ENCODE data around the gene STRIT1.
A peak's percentile ranks its signal among the peaks of the same experiment; 100 is the strongest.

STRIT1 gene

DNA sequence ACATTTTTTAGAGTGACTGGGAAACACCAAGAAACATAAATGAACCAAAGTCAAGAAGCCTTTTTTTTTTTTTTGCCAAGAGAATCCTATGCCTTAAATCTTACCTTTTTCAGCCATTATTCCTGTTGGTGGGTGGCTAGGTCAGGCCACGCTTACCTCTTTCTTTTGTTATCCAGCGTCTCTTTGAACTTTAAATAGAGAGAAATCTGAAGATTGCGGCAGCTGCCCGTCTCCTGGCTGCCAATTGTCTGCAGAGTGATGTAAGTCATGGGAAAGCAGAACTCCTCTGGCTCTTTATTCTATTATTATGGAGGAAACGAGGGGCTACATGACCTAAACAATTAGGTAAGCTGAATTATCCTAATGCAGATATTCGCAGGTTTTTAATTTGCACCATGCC lies at the start of gene STRIT1:
Gene STRIT1, minus strand, starts transcription at position 168 of the 400 bp plus-strand sequence.
- DNase-seq = no peak

GRCh38 chr3:155342344-155342743 lies 48.9 kb upstream of the STRIT1 start:
- no peak for DNase-seq

- no peak for DNase-seq
Observed at GRCh38 chr3:155339052-155339451, 45.6 kb upstream of the STRIT1 start.

- no peak for DNase-seq
Observed at GRCh38 chr3:155335724-155336354, 42.4 kb upstream of the STRIT1 start.

- DNase-seq = no peak
Observed at GRCh38 chr3:155334914-155335723, 41.6 kb upstream of the STRIT1 start.

- no peak for DNase-seq
Observed at GRCh38 chr3:155334215-155334913, 40.9 kb upstream of the STRIT1 start.

DNA sequence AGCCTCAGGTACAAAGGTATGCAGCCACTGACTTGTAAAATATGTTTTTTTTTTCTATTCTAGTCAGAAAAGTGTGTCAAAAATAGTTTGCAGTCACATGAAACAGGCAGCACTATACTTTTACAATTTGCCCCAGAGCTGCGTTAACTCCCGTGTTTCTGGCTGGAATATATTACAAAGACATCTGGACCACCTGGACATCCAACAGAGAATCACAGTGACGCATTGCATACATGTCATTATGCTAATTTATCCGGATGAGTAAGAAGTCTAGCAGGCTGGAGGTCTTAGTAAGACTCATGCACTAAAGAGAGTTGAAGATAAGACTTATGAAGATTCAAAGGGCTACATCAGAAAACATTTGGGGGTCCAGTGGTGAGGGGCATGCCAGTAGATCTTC lies 39.2 kb upstream of the STRIT1 start:
- no peak for DNase-seq

- DNase-seq = no peak
Observed at GRCh38 chr3:155331078-155331477, 37.6 kb upstream of the STRIT1 start.

GRCh38 chr3:155330370-155330769 lies 36.9 kb upstream of the STRIT1 start:
- DNase-seq = no peak

GRCh38 chr3:155329513-155330048 lies 36.1 kb upstream of the STRIT1 start:
- no peak for DNase-seq

DNA sequence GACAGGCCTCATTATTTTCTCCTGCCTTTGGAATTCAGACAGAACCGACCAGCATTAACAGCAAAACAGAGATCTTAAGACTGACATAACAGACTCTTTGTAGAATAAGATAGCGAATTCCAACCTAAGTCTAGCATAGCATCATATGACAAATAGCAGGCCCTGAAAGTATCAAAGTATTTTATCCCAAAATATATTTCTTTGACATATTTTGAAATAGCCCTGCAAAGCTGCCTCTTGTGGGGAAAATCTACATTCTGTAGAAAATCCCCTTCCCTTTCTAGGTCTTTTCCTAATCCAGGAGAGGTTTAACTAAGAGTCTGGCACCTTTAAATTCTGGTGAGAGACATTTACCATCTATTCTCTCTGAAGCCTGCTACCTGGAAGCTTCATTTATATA lies 34.4 kb upstream of the STRIT1 start:
- no peak for DNase-seq

DNA sequence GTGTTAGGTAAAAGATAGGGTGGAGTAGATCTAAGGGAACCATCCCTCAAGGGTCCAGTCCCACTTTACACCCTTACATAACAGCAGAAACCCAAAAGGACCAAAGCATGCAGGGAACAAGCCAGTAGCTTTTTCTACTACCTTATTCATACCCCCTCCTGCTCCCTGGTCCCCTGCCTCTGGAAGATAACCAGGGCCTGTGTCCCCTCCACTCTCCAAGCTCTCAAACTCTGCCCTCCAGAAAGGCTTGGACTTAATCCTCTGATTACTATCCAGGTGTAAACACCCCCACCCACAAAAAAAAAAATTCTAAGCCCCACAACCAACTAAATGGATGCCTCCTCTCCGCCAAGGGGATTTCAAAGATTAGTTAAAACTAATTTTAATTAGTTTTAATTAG lies 33.9 kb upstream of the STRIT1 start:
- no peak for DNase-seq

GRCh38 chr3:155326901-155327300 lies 33.4 kb upstream of the STRIT1 start:
- no peak for DNase-seq

DNA sequence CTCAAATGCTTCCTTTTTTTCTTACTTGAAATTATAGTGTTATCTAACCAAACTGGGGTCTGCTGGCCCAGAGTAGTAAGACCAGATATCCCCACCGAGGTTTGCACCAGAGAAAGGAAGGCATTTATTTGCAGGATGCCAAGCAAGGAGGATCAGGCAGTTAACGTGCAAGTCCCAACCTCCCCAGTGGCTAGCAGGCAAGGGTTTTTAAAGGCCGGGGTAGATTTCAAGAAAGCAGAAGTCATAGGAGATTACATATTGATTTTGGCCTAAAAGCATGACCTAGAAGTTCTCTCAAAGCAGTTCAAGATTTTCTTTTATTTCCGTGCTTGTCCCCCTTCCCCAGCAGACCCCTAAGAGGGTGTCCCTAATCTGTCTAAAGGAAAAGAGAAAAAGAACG lies 32.8 kb upstream of the STRIT1 start:
- no peak for DNase-seq

- DNase-seq = peak; percentile 71
Observed at GRCh38 chr3:155325263-155325835, 31.9 kb upstream of the STRIT1 start.

- peak; percentile 8 for DNase-seq
Observed at GRCh38 chr3:155323063-155323666, 29.7 kb upstream of the STRIT1 start.

GRCh38 chr3:155321418-155321817 lies 27.9 kb upstream of the STRIT1 start:
- DNase-seq = no peak

GRCh38 chr3:155320934-155321333 lies 27.5 kb upstream of the STRIT1 start:
- DNase-seq = no peak

DNA sequence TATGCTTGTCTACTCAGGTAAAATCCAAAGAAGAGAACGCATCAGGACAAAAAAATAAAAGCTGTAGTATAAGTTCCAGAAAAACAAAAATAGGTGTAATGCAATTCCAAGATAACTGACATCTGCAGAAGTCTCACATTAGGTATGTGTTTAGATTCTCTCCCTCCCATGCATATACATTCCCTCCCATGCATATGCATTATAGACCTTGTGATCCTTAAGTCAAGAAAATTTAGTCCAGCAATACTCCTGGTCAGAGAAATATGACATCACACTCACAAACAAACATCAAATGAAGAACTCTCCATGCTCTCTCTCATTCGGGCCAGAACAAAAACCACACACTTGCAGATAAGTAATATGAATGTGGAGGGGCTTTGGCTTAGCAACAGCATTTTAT lies 25.3 kb upstream of the STRIT1 start:
- DNase-seq = no peak

DNA sequence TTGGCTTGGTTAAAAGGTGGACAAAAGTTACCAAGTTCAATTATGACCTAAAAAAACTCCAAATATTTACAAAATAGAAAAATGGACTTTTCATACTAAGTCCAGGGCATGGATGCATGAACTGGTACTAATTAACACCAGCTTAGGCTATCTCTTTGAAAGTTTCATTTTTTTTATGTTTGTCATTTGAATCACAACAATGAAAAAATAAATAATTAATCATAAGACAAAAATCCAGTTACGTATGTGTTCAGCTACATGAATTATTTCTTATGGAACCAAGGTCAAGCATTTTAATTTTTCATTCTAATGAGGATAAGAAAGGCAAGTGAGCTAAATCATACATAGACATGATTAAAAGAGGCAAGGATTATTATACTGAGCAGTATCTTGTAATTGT lies 23.7 kb upstream of the STRIT1 start:
- no peak for DNase-seq

DNA sequence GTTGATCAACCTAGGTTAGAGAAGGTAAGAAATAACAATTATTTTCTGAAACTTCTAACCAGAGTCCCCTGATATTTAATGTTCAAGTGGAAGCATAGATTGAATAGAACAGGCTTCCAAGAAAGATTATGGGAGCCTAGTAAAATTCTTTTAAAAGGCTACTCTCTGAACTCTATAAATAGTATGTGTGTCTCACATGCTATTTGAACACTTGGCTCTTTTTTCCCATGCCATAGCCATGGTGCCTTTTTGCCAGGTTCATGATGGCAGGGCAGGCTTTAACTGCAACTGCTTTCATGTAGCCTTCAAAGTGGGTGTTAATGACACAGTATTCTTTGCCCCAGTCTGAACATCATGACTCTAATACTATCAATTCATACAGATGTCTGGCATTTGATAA lies 22.9 kb upstream of the STRIT1 start:
- DNase-seq = no peak

DNA sequence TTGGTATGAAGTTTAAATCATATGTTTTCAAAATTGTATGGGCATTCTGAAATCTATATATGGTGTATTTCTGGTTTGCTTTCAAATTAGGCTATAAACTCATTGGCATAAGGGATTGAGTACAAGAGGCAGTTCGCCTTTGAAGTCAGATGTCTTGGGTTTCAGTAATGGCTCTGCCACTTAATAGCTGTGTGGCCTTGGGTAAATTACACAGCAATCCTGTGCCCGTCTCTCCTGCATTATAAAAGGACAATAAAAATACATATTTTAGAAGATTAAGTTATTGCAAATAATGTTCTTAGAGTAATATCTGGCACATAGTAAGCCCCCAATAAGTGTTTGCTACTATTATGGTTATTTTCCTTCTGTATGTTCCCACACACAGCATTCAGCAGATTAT lies 20.4 kb upstream of the STRIT1 start:
- DNase-seq = no peak

GRCh38 chr3:155313300-155313699 lies 19.8 kb upstream of the STRIT1 start:
- DNase-seq = no peak
